NOMO-1 (cell line): ENCODE measurements around the gene P2RX2.

ENCODE experiments used
- DNase-seq, 2 experiments: peaks; one replicate each; lab custom pipeline; 2025; ENCODE audit not compliant: unreplicated experiment in 2 of 2; lab: John Stamatoyannopoulos, UW

Gene P2RX2

GRCh38 chr12:132618683-132619043 lies at the start of gene P2RX2:
TSS of gene P2RX2 (plus strand) at chr12:132618776. CDS start at chr12:132618817, 41 bp downstream.
- DNase-seq: no peak

GRCh38 chr12:132568826-132569480 lies 49.6 kb upstream of the P2RX2 start:
- no peak for DNase-seq

GRCh38 chr12:132569856-132570480 lies 48.6 kb upstream of the P2RX2 start:
- DNase-seq: no peak

- DNase-seq: no peak
Observed at GRCh38 chr12:132570635-132571034, 47.9 kb upstream of the P2RX2 start.

- no peak for DNase-seq
Observed at GRCh38 chr12:132571051-132571450, 47.5 kb upstream of the P2RX2 start.

GRCh38 chr12:132571598-132571997 lies 47.0 kb upstream of the P2RX2 start:
- no peak for DNase-seq

- DNase-seq: no peak
Observed at GRCh38 chr12:132572106-132572505, 46.5 kb upstream of the P2RX2 start.

- DNase-seq: no peak
Observed at GRCh38 chr12:132572801-132573760, 45.5 kb upstream of the P2RX2 start.

GRCh38 chr12:132574271-132574996 lies 44.1 kb upstream of the P2RX2 start:
- no peak for DNase-seq

- DNase-seq: no peak
Observed at GRCh38 chr12:132575661-132576060, 42.9 kb upstream of the P2RX2 start.

GRCh38 chr12:132576701-132577100 lies 41.9 kb upstream of the P2RX2 start:
- DNase-seq: no peak

- DNase-seq: no peak
Observed at GRCh38 chr12:132577191-132577920, 41.2 kb upstream of the P2RX2 start.

- DNase-seq: no peak
Observed at GRCh38 chr12:132578118-132578517, 40.5 kb upstream of the P2RX2 start.

- DNase-seq: no peak
Observed at GRCh38 chr12:132578826-132579225, 39.8 kb upstream of the P2RX2 start.

GRCh38 chr12:132579744-132580143 lies 38.8 kb upstream of the P2RX2 start:
- DNase-seq: no peak

GRCh38 chr12:132580701-132581292 lies 37.8 kb upstream of the P2RX2 start:
- DNase-seq: no peak

GRCh38 chr12:132581348-132582057 lies 37.1 kb upstream of the P2RX2 start:
- DNase-seq: no peak

- no peak for DNase-seq
Observed at GRCh38 chr12:132582058-132582420, 36.5 kb upstream of the P2RX2 start.
